ENCODE measurements around the gene HAGH.

The HAGH gene

GRCh38 chr16:1789643-1790045 is 37.0 kb downstream of the HAGH start:
- H3K27me3 ChIP-seq (ENCODE audit: low read depth, low read length) = no peaks in the 10 kb centered on the region
- no peaks in the 10 kb centered on the region for H3K9me3 ChIP-seq (ENCODE audit: control insufficient read depth in 1 of 2, low read length in 2 of 2)
- no peak overlapping the region for H3K27ac ChIP-seq (ENCODE audit: low read length)
- H3K4me1 ChIP-seq (ENCODE audit: control insufficient read depth in 1 of 2, insufficient read depth in 2 of 2, low read length in 2 of 2) = peaks cover 0 to 13% of the 10 kb centered on the region in 2 donors
- H3K36me3 ChIP-seq (ENCODE audit: control insufficient read depth in 1 of 2, insufficient read depth in 2 of 2, low read length in 2 of 2) = peaks cover 0 to 58% of the 10 kb centered on the region in 2 donors
- H3K4me3 ChIP-seq (ENCODE audit: low read depth in 1 of 2, low read length in 2 of 2) = no peak overlapping the region

- H3K36me3 ChIP-seq (ENCODE audit: control insufficient read depth in 1 of 2, insufficient read depth in 2 of 2, low read length in 2 of 2) = peaks cover 0 to 58% of the 10 kb centered on the region in 2 donors
- H3K27ac ChIP-seq (ENCODE audit: low read length) = no peak overlapping the region
- H3K27me3 ChIP-seq (ENCODE audit: low read depth, low read length) = no peaks in the 10 kb centered on the region
- H3K4me1 ChIP-seq (ENCODE audit: control insufficient read depth in 1 of 2, insufficient read depth in 2 of 2, low read length in 2 of 2) = peaks cover 0 to 23% of the 10 kb centered on the region in 2 donors
- H3K9me3 ChIP-seq (ENCODE audit: control insufficient read depth in 1 of 2, low read length in 2 of 2) = no peaks in the 10 kb centered on the region
- no peak overlapping the region for H3K4me3 ChIP-seq (ENCODE audit: low read depth in 1 of 2, low read length in 2 of 2)
Observed at GRCh38 chr16:1788708-1789100, 37.9 kb downstream of the HAGH start.

- no peak overlapping the region for H3K27ac ChIP-seq (ENCODE audit: low read length)
- no peaks in the 10 kb centered on the region for H3K27me3 ChIP-seq (ENCODE audit: low read depth, low read length)
- no peaks in the 10 kb centered on the region for H3K9me3 ChIP-seq (ENCODE audit: control insufficient read depth in 1 of 2, low read length in 2 of 2)
- H3K36me3 ChIP-seq (ENCODE audit: control insufficient read depth in 1 of 2, insufficient read depth in 2 of 2, low read length in 2 of 2) = peaks cover 0 to 58% of the 10 kb centered on the region in 2 donors
- peaks cover 0 to 27% of the 10 kb centered on the region in 2 donors for H3K4me1 ChIP-seq (ENCODE audit: control insufficient read depth in 1 of 2, insufficient read depth in 2 of 2, low read length in 2 of 2)
- H3K4me3 ChIP-seq (ENCODE audit: low read depth in 1 of 2, low read length in 2 of 2) = no peak overlapping the region
Observed at GRCh38 chr16:1788095-1788707, 38.4 kb downstream of the HAGH start.

GRCh38 chr16:1787322-1788094 is 39.1 kb downstream of the HAGH start:
- Histone ChIP-seq H3K36me3 (ENCODE audit: control insufficient read depth in 1 of 2, insufficient read depth in 2 of 2, low read length in 2 of 2) (peaks cover 0 to 58% of the 10 kb centered on the region in 2 donors), H3K27me3 (ENCODE audit: low read depth, low read length) (no peaks in the 10 kb centered on the region), H3K4me3 (ENCODE audit: low read depth in 1 of 2, low read length in 2 of 2) (no peak overlapping the region), H3K9me3 (ENCODE audit: control insufficient read depth in 1 of 2, low read length in 2 of 2) (no peaks in the 10 kb centered on the region), H3K4me1 (ENCODE audit: control insufficient read depth in 1 of 2, insufficient read depth in 2 of 2, low read length in 2 of 2) (peaks cover 0 to 27% of the 10 kb centered on the region in 2 donors), H3K27ac (ENCODE audit: low read length) (no peak overlapping the region)

GRCh38 chr16:1787056-1787321 is 39.6 kb downstream of the HAGH start:
- Histone ChIP-seq H3K4me1 (ENCODE audit: control insufficient read depth in 1 of 2, insufficient read depth in 2 of 2, low read length in 2 of 2) (peaks cover 0 to 27% of the 10 kb centered on the region in 2 donors), H3K27ac (ENCODE audit: low read length) (no peak overlapping the region), H3K4me3 (ENCODE audit: low read depth in 1 of 2, low read length in 2 of 2) (no peak overlapping the region), H3K27me3 (ENCODE audit: low read depth, low read length) (no peaks in the 10 kb centered on the region), H3K9me3 (ENCODE audit: control insufficient read depth in 1 of 2, low read length in 2 of 2) (no peaks in the 10 kb centered on the region), H3K36me3 (ENCODE audit: control insufficient read depth in 1 of 2, insufficient read depth in 2 of 2, low read length in 2 of 2) (peaks cover 0 to 58% of the 10 kb centered on the region in 2 donors)

- Histone ChIP-seq H3K9me3 (ENCODE audit: control insufficient read depth in 1 of 2, low read length in 2 of 2) (no peaks in the 10 kb centered on the region), H3K27ac (ENCODE audit: low read length) (no peak overlapping the region), H3K4me3 (ENCODE audit: low read depth in 1 of 2, low read length in 2 of 2) (no peak overlapping the region), H3K36me3 (ENCODE audit: control insufficient read depth in 1 of 2, insufficient read depth in 2 of 2, low read length in 2 of 2) (peaks cover 0 to 55% of the 10 kb centered on the region in 2 donors), H3K27me3 (ENCODE audit: low read depth, low read length) (no peaks in the 10 kb centered on the region), H3K4me1 (ENCODE audit: control insufficient read depth in 1 of 2, insufficient read depth in 2 of 2, low read length in 2 of 2) (peaks cover 1 to 33% of the 10 kb centered on the region in 2 donors)
Observed at GRCh38 chr16:1786242-1787055, 40.2 kb downstream of the HAGH start.

GRCh38 chr16:1785846-1786170 is 40.8 kb downstream of the HAGH start:
- peaks cover 6 to 39% of the 10 kb centered on the region in 2 donors for H3K4me1 ChIP-seq (ENCODE audit: control insufficient read depth in 1 of 2, insufficient read depth in 2 of 2, low read length in 2 of 2)
- no peak overlapping the region for H3K27ac ChIP-seq (ENCODE audit: low read length)
- peaks cover 0 to 48% of the 10 kb centered on the region in 2 donors for H3K36me3 ChIP-seq (ENCODE audit: control insufficient read depth in 1 of 2, insufficient read depth in 2 of 2, low read length in 2 of 2)

GRCh38 chr16:1784977-1785845 is 41.4 kb downstream of the HAGH start:
- H3K36me3 ChIP-seq (ENCODE audit: control insufficient read depth in 1 of 2, insufficient read depth in 2 of 2, low read length in 2 of 2) = peaks cover 0 to 44% of the 10 kb centered on the region in 2 donors
- H3K9me3 ChIP-seq (ENCODE audit: control insufficient read depth in 1 of 2, low read length in 2 of 2) = no peaks in the 10 kb centered on the region
- no peaks in the 10 kb centered on the region for H3K27me3 ChIP-seq (ENCODE audit: low read depth, low read length)
- peaks cover 6 to 41% of the 10 kb centered on the region in 2 donors for H3K4me1 ChIP-seq (ENCODE audit: control insufficient read depth in 1 of 2, insufficient read depth in 2 of 2, low read length in 2 of 2)
- H3K4me3 ChIP-seq (ENCODE audit: low read depth in 1 of 2, low read length in 2 of 2) = no peak overlapping the region
- H3K27ac ChIP-seq (ENCODE audit: low read length) = no peak overlapping the region

More at GRCh38 chr16:1785846-1786170, 40.8 kb downstream of the HAGH start:
- Histone ChIP-seq H3K27me3 (ENCODE audit: low read depth, low read length) (no peaks in the 10 kb centered on the region), H3K9me3 (ENCODE audit: control insufficient read depth in 1 of 2, low read length in 2 of 2) (no peaks in the 10 kb centered on the region), H3K4me3 (ENCODE audit: low read depth in 1 of 2, low read length in 2 of 2) (no peak overlapping the region)

- no peaks in the 10 kb centered on the region for H3K9me3 ChIP-seq (ENCODE audit: control insufficient read depth in 1 of 2, low read length in 2 of 2)
- peak within 1 kb of the TSS; percentile 87 to 93 for H3K4me3 ChIP-seq (ENCODE audit: low read depth in 1 of 2, low read length in 2 of 2)
- H3K36me3 ChIP-seq (ENCODE audit: control insufficient read depth in 1 of 2, insufficient read depth in 2 of 2, low read length in 2 of 2) = peaks cover 0 to 30% of the 10 kb centered on the region in 2 donors
- no peaks in the 10 kb centered on the region for H3K27me3 ChIP-seq (ENCODE audit: low read depth, low read length)
- peaks cover 6 to 45% of the 10 kb centered on the region in 2 donors for H3K4me1 ChIP-seq (ENCODE audit: control insufficient read depth in 1 of 2, insufficient read depth in 2 of 2, low read length in 2 of 2)
- peak within 1 kb of the TSS; percentile 20 for H3K27ac ChIP-seq (ENCODE audit: low read length)
Observed at GRCh38 chr16:1782408-1783264, 44.0 kb downstream of the HAGH start, which contains the start of the genes NUBP2 and SPSB3. TSS of gene NUBP2 (plus strand) at chr16:1782960. CDS start at chr16:1783021, 61 bp downstream. TSS of gene SPSB3 (minus strand) at chr16:1782571. CDS start at chr16:1781483, 1,088 bp downstream.

GRCh38 chr16:1781758-1782407 is 44.7 kb downstream of the HAGH start:
- H3K27ac ChIP-seq (ENCODE audit: low read length) = no peak overlapping the region
- no peaks in the 10 kb centered on the region for H3K27me3 ChIP-seq (ENCODE audit: low read depth, low read length)
- H3K4me1 ChIP-seq (ENCODE audit: control insufficient read depth in 1 of 2, insufficient read depth in 2 of 2, low read length in 2 of 2) = peaks cover 6 to 45% of the 10 kb centered on the region in 2 donors
- H3K9me3 ChIP-seq (ENCODE audit: control insufficient read depth in 1 of 2, low read length in 2 of 2) = no peaks in the 10 kb centered on the region
- peaks cover 0 to 30% of the 10 kb centered on the region in 2 donors for H3K36me3 ChIP-seq (ENCODE audit: control insufficient read depth in 1 of 2, insufficient read depth in 2 of 2, low read length in 2 of 2)
- peak overlapping the region; percentile 50 to 93 for H3K4me3 ChIP-seq (ENCODE audit: low read depth in 1 of 2, low read length in 2 of 2)

Measured in muscle layer of duodenum (tissue), 2 donors.